Measurements from ENCODE around the gene LILRB3.
"Not testable (repeated sequence)": the region's sequence is repeated elsewhere in the genome, so short reads cannot be mapped to it uniquely, and the experiment has no call there.

LILRB3 gene

GRCh38 chr19:54242234-54242633 is 19.4 kb upstream of the LILRB3 start:
- DNase-seq, result not testable (repeated sequence)

GRCh38 chr19:54240372-54241336 is 17.8 kb upstream of the LILRB3 start:
- DNase-seq, result not testable (repeated sequence)

GRCh38 chr19:54239491-54240371 is 16.9 kb upstream of the LILRB3 start:
- DNase-seq, result not testable (repeated sequence)

GRCh38 chr19:54233941-54234340 is 11.1 kb upstream of the LILRB3 start:
- DNase-seq, result no peak

- DNase-seq, result peak; percentile 75
Observed at GRCh38 chr19:54231077-54231931, 8.5 kb upstream of the LILRB3 start.

GRCh38 chr19:54230031-54230430 is 7.2 kb upstream of the LILRB3 start:
- no peak for DNase-seq

- DNase-seq, result no peak
Observed at GRCh38 chr19:54229146-54229545, 6.3 kb upstream of the LILRB3 start.

- not testable (repeated sequence) for DNase-seq
Observed at GRCh38 chr19:54224619-54225018, 1.8 kb upstream of the LILRB3 start.

- DNase-seq, result not testable (repeated sequence)
Observed at GRCh38 chr19:54223937-54224281, 1.1 kb upstream of the LILRB3 start.

GRCh38 chr19:54223277-54223936 is 600 bp upstream of the LILRB3 start:
- not testable (repeated sequence) for DNase-seq

GRCh38 chr19:54221947-54222346 is 860 bp downstream of the LILRB3 start:
- DNase-seq, result not testable (repeated sequence)

- DNase-seq, result not testable (repeated sequence)
Observed at GRCh38 chr19:54219702-54220101, 3.1 kb downstream of the LILRB3 start.

GRCh38 chr19:54218960-54219661 is 3.7 kb downstream of the LILRB3 start:
- DNase-seq, result no peak

GRCh38 chr19:54218259-54218658 is 4.5 kb downstream of the LILRB3 start:
- no peak for DNase-seq

GRCh38 chr19:54217517-54218247 is 5.1 kb downstream of the LILRB3 start:
- DNase-seq, result not testable (repeated sequence)

- no peak for DNase-seq
Observed at GRCh38 chr19:54216869-54217268, 5.9 kb downstream of the LILRB3 start.

- DNase-seq, result not testable (repeated sequence)
Observed at GRCh38 chr19:54214734-54215133, 8.1 kb downstream of the LILRB3 start.

GRCh38 chr19:54214217-54214616 is 8.6 kb downstream of the LILRB3 start:
- DNase-seq, result not testable (repeated sequence)

- DNase-seq, result no peak
Observed at GRCh38 chr19:54211235-54211634, 11.6 kb downstream of the LILRB3 start.

- no peak for DNase-seq
Observed at GRCh38 chr19:54209811-54210494, 12.9 kb downstream of the LILRB3 start.
